OCI-LY7 (cell line): ENCODE data around the gene CCSER2.

Experiments
- EZH2phosphoT487 ChIP-seq: fragments of 200-600 bp; sonication (generic); IDR thresholded peaks from 2 replicates; pipeline ENCODE4 v1.6.1; 2018; ENCODE audit warnings: low read depth, borderline replicate concordance, mild to moderate bottlenecking, mixed run types, antibody characterized with exemption, low read length, moderate library complexity, mixed read lengths
- TF ChIP-seq, protein P1 (sequence below): fragments of 200-600 bp; sonication (generic); conservative IDR thresholded peaks from 2 replicates; pipeline ENCODE4 v1.5.1; 2014; ENCODE audit warnings: mild to moderate bottlenecking, antibody characterized with exemption, low read length, moderate library complexity, mixed read lengths

DNA sequence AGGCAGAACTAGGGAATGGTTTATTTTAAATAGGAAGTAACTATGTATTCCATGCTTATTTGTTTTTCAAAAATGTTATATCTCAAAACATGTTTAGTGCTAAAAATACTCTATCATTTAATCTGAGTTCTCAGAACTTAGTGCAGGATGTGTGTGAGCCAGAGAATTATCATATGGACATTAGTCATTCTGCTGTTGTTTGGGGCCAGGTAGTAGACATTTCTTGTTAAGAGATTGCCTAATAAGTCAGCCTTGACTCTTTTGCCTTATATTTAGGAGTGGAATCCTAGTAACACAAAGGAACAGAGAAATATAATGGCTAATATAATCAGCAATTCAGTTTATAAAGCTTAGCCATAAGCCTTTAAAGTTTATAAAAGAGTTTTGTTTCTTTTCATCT, 149.8 kb downstream of the CCSER2 start:
- TF ChIP-seq, protein P1, sequence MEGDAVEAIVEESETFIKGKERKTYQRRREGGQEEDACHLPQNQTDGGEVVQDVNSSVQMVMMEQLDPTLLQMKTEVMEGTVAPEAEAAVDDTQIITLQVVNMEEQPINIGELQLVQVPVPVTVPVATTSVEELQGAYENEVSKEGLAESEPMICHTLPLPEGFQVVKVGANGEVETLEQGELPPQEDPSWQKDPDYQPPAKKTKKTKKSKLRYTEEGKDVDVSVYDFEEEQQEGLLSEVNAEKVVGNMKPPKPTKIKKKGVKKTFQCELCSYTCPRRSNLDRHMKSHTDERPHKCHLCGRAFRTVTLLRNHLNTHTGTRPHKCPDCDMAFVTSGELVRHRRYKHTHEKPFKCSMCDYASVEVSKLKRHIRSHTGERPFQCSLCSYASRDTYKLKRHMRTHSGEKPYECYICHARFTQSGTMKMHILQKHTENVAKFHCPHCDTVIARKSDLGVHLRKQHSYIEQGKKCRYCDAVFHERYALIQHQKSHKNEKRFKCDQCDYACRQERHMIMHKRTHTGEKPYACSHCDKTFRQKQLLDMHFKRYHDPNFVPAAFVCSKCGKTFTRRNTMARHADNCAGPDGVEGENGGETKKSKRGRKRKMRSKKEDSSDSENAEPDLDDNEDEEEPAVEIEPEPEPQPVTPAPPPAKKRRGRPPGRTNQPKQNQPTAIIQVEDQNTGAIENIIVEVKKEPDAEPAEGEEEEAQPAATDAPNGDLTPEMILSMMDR, result no peak
- no peak for TF ChIP-seq EZH2phosphoT487
